Measurements from ENCODE around the gene KREMEN2. TPM values are rescaled to one million over a fixed set of nuclear protein-coding genes. Genes with fewer than 3 reads are reported as not detected.
A peak's percentile ranks its signal among the peaks of the same experiment; 100 is the strongest.

Gene KREMEN2
- polyA plus RNA-seq, 2 of the 4 experiments (the other 2 are of a cell fraction), result 0.35 to 1.5 TPM

- H3K4me1 ChIP-seq, result peaks cover 11% of the 10 kb centered on the region
- no peak overlapping the region for H3K27ac ChIP-seq
- ChIA-PET POLR2A (no interaction called here), CTCF (interaction anchor here (0.7 to 1.2 kb wide), 2 partner anchors 28 to 36 kb away, joined by 3 to 4 read pairs; no protein-coding TSS in a partner anchor)
- 56% methylated on average over 15 of the region's 26 CpGs for WGBS (ENCODE audit: missing lambda C conversion rate)
- H3K4me3 ChIP-seq, result no peak overlapping the region
- DNase-seq (ENCODE audit: low read depth in 1 of 2, low spot score in 1 of 2) (no peak), ATAC-seq (no peak), FAIRE-seq (no peak)
- TF ChIP-seq NR3C1 (IDR thresholded peaks at IDR 0.05), result no peak
- no peak for TF ChIP-seq HMGXB4 (CRISPR knock-in tag; IDR thresholded peaks at IDR 0.05; ENCODE audit: borderline replicate concordance)
- TF ChIP-seq EHF (CRISPR knock-in tag; IDR thresholded peaks at IDR 0.05), result no peak
- TF ChIP-seq CHD2 (IDR thresholded peaks at IDR 0.05; ENCODE audit: low read length, partially characterized antibody), result no peak
- no peak for TF ChIP-seq PHF8 (IDR thresholded peaks at IDR 0.05; ENCODE audit: borderline replicate concordance, low read depth)
- TF ChIP-seq, protein P1, sequence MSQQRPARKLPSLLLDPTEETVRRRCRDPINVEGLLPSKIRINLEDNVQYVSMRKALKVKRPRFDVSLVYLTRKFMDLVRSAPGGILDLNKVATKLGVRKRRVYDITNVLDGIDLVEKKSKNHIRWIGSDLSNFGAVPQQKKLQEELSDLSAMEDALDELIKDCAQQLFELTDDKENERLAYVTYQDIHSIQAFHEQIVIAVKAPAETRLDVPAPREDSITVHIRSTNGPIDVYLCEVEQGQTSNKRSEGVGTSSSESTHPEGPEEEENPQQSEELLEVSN (IDR thresholded peaks at IDR 0.05; ENCODE audit: borderline replicate concordance, low read depth), result no peak
- TF ChIP-seq HEYL (CRISPR knock-in tag; IDR thresholded peaks at IDR 0.05), result no peak
- no peak for TF ChIP-seq POLR2A (IDR thresholded peaks at IDR 0.05; ENCODE audit: low read length)
- no peak for TF ChIP-seq RARB (CRISPR knock-in tag; IDR thresholded peaks at IDR 0.05)
- no peak for TF ChIP-seq FOSL2 (IDR thresholded peaks at IDR 0.05)
- TF ChIP-seq FOSL2 (CRISPR knock-in tag; IDR thresholded peaks at IDR 0.05), result no peak
- no peak for TF ChIP-seq NPAS2 (CRISPR knock-in tag; IDR thresholded peaks at IDR 0.05; ENCODE audit: borderline replicate concordance)
- no peak overlapping the region for H3K4me2 ChIP-seq
- H3K9me3 ChIP-seq, result no peaks in the 10 kb centered on the region
These were observed 9.3 kb upstream of the KREMEN2 start for GRCh38 chr16:2954656-2955381.

DNA sequence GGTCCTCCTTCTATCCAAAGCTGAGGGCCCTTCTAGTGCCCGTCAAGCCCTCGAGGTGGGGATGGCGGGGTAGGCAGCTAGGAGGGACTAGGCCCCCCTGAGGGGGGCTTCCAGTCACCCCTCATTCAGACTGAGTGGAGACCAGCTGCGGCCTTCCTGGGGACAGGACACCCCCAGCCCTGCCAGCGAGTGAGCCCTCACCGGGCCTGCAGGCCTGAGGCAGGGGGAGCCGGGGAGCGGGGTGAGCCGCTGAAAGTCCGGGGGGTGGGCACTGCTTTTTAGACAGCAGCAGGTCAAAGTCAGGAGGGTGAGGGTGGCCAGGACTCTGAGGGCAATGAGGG, 8.7 kb upstream of the KREMEN2 start:
- no peaks in the 10 kb centered on the region for H3K9me3 ChIP-seq
- CTCF ChIA-PET, result interaction anchor here (0.7 kb wide), 1 partner anchor 28 kb away, joined by 3 read pairs; no protein-coding TSS in a partner anchor
- 85% methylated on average over 7 of the region's 10 CpGs for WGBS (ENCODE audit: missing lambda C conversion rate)
- DNase-seq (ENCODE audit: low read depth in 1 of 2, low spot score in 1 of 2) (no peak), ATAC-seq (no peak), FAIRE-seq (no peak)
- peaks cover 11% of the 10 kb centered on the region for H3K4me1 ChIP-seq
- H3K27ac ChIP-seq, result no peak overlapping the region
- TF ChIP-seq, protein P2, sequence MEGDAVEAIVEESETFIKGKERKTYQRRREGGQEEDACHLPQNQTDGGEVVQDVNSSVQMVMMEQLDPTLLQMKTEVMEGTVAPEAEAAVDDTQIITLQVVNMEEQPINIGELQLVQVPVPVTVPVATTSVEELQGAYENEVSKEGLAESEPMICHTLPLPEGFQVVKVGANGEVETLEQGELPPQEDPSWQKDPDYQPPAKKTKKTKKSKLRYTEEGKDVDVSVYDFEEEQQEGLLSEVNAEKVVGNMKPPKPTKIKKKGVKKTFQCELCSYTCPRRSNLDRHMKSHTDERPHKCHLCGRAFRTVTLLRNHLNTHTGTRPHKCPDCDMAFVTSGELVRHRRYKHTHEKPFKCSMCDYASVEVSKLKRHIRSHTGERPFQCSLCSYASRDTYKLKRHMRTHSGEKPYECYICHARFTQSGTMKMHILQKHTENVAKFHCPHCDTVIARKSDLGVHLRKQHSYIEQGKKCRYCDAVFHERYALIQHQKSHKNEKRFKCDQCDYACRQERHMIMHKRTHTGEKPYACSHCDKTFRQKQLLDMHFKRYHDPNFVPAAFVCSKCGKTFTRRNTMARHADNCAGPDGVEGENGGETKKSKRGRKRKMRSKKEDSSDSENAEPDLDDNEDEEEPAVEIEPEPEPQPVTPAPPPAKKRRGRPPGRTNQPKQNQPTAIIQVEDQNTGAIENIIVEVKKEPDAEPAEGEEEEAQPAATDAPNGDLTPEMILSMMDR (IDR thresholded peaks at IDR 0.05), result no peak
- TF ChIP-seq KDM1A (IDR thresholded peaks at IDR 0.05; ENCODE audit: low read depth) (no peak), POLR2A (IDR thresholded peaks at IDR 0.05; ENCODE audit: low read length) (no peak)
- H3K4me3 ChIP-seq, result no peak overlapping the region
- H3K4me2 ChIP-seq, result no peak overlapping the region
- POLR2A ChIA-PET, result no interaction called here

DNA sequence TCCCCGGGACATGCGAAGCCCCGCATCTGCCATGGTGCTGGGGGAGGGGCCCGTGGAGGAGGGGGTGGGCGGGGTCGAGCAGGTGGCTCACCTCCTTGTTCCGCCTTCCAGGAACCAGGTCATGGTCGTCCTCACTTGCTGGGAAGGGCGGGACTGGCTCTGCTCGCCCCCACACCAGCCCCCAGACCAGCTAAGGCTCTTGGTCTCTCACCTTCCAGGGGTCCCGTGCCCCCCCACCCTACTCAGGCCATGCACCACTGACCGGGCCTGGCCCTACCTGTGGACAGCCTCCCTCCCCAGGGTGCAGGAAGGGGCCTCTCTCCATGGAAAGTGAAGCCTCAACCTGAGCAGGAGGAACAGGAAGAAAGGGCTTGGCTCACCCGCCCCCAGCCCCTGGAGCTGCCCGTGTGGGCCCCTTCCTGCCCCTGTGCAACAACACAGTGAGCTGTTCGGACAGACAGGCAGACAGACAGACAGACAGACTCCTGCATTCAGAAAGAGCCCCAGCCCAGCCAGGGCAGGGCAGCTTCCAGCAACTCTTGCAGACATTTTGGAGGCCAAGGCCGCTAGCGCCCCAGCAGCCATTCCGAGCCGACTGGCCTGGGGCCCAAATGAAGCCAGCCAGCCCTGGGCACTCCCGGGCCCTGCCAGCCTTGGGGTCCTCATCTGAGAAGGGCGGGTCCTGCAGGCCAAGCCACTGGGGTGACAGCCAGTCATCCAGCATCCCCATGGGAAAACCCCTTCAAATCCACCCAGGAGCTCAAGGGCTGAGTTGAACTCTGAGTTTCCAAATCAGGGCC, 8.1 kb upstream of the KREMEN2 start:
- Histone ChIP-seq H3K4me1 (peaks cover 11% of the 10 kb centered on the region), H3K9me3 (no peaks in the 10 kb centered on the region), H3K27ac (no peak overlapping the region), H3K4me2 (no peak overlapping the region), H3K4me3 (no peak overlapping the region)
- ChIA-PET POLR2A (no interaction called here), CTCF (interaction anchor here (0.7 to 1.4 kb wide), 6 partner anchors 10 to 42 kb away, joined by 3 to 8 read pairs (median 4); partner anchors contain the start of gene PAQR4)
- TF ChIP-seq, protein P3, sequence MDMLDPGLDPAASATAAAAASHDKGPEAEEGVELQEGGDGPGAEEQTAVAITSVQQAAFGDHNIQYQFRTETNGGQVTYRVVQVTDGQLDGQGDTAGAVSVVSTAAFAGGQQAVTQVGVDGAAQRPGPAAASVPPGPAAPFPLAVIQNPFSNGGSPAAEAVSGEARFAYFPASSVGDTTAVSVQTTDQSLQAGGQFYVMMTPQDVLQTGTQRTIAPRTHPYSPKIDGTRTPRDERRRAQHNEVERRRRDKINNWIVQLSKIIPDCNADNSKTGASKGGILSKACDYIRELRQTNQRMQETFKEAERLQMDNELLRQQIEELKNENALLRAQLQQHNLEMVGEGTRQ (IDR thresholded peaks at IDR 0.05), result no peak
- no peak for TF ChIP-seq GATA3 (IDR thresholded peaks at IDR 0.05; ENCODE audit: borderline replicate concordance)
- DNase-seq (ENCODE audit: low read depth in 1 of 2, low spot score in 1 of 2), result no peak
- WGBS (ENCODE audit: missing lambda C conversion rate), result 73% methylated on average over 5 of the region's 21 CpGs
- peak; percentile 16 to 18; a peak in 5 of 6 replicates for ATAC-seq
- FAIRE-seq, result no peak
